Gastroesophageal sphincter (tissue), 4 donors: ENCODE results near the gene PNPLA3. TPM values are rescaled to one million over a fixed set of nuclear protein-coding genes. Genes with fewer than 3 reads are reported as not detected.

Experiments used
- ATAC-seq: fragments of 150-250 bp; one replicate; pipeline ENCODE4 v1.9.1; 2016; ENCODE audit warnings: mild to moderate bottlenecking, moderate library complexity
- H3K27ac ChIP-seq, 4 donors: fragments of 200-600 bp; sonication (generic) in 3 of 4; 1 replicate in 3 of 4; 2 replicates in 1 of 4; pipeline ENCODE4 v1.5.1; 2016 to 2019
- H3K27me3 ChIP-seq: fragments of 200-600 bp; sonication (generic); one replicate; pipeline ENCODE4 v1.5.1; 2019
- H3K36me3 ChIP-seq, 2 donors: fragments of 200-600 bp; sonication (generic); one replicate each; pipeline ENCODE4 v1.5.1; 2019; ENCODE audit warnings: control low read depth in 1 of 2
- H3K4me1 ChIP-seq, 3 donors: fragments of 200-600 bp; sonication (generic); 1 replicate in 2 of 3; 2 replicates in 1 of 3; pipeline ENCODE4 v1.5.1; 2016 to 2019; ENCODE audit warnings: control low read depth in 2 of 3
- H3K4me3 ChIP-seq, 2 donors: fragments of 200-600 bp; sonication (generic); one replicate each; pipeline ENCODE4 v1.5.1; 2019; ENCODE audit warnings: mild to moderate bottlenecking in 1 of 2, moderate library complexity in 1 of 2
- H3K9me3 ChIP-seq, 3 donors: fragments of 200-600 bp; sonication (generic); one replicate each; pipeline ENCODE4 v1.5.1; 2017 to 2019; ENCODE audit warnings: control low read depth in 2 of 3
- EP300 ChIP-seq: sonication (generic); formaldehyde crosslinking; IDR thresholded peaks from one replicate; pipeline ENCODE4 v1.6.1; 2017; ENCODE audit warnings: antibody characterized with exemption, mild to moderate bottlenecking
- POLR2A ChIP-seq, 2 donors: fragments of 450-650 bp; IDR thresholded peaks; one replicate each; pipeline ENCODE4 v1.6.1; 2017; ENCODE audit warnings: antibody characterized with exemption in 2 of 2, mild to moderate bottlenecking in 2 of 2, moderate library complexity in 1 of 2
- POLR2AphosphoS5 ChIP-seq: sonication (generic); formaldehyde crosslinking; IDR thresholded peaks from one replicate; pipeline ENCODE4 v1.6.1; 2017; ENCODE audit warnings: antibody characterized with exemption
- WGBS, 2 donors: methylation state at CpG; one replicate each; pipeline ENCODE4 v1.1.5; 2018; ENCODE audit warnings: low coverage in 1 of 2; 5-methylcytosine and 5-hydroxymethylcytosine counted together
- total RNA-seq, 4 donors: library from RNA; depleted of rRNA; stranded (reverse); fragments of >200 nt; gene quantifications; one replicate each; pipeline ENCODE4 v1.1.0, GENCODE V29; 2016
- TF ChIP-seq, protein P1 (sequence below), 4 experiments: fragments of 200-600 bp in 2 of 4; fragments of 450-650 bp in 2 of 4; sonication (generic) in 1 of 4; IDR thresholded peaks; one replicate each; pipeline ENCODE4 v1.5.1; 2017 to 2019; ENCODE audit warnings: antibody characterized with exemption in 4 of 4, mild to moderate bottlenecking in 2 of 4, moderate library complexity in 2 of 4

Gene PNPLA3
- total RNA-seq, 4 donors from 2014 or later, result not detected

GRCh38 chr22:43879901-43880540, 43.6 kb upstream of the PNPLA3 start:
- WGBS, 2 donors, result 20 to 74% methylated on average over 1 to 12 of the region's 14 CpGs
- H3K36me3 ChIP-seq, result no peaks in the 10 kb centered on the region
- H3K9me3 ChIP-seq, result no peaks in the 10 kb centered on the region
- H3K27ac ChIP-seq, result no peak overlapping the region
- peaks cover 78% of the 10 kb centered on the region for H3K27me3 ChIP-seq
- TF ChIP-seq, protein P1, sequence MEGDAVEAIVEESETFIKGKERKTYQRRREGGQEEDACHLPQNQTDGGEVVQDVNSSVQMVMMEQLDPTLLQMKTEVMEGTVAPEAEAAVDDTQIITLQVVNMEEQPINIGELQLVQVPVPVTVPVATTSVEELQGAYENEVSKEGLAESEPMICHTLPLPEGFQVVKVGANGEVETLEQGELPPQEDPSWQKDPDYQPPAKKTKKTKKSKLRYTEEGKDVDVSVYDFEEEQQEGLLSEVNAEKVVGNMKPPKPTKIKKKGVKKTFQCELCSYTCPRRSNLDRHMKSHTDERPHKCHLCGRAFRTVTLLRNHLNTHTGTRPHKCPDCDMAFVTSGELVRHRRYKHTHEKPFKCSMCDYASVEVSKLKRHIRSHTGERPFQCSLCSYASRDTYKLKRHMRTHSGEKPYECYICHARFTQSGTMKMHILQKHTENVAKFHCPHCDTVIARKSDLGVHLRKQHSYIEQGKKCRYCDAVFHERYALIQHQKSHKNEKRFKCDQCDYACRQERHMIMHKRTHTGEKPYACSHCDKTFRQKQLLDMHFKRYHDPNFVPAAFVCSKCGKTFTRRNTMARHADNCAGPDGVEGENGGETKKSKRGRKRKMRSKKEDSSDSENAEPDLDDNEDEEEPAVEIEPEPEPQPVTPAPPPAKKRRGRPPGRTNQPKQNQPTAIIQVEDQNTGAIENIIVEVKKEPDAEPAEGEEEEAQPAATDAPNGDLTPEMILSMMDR (IDR thresholded peaks at IDR 0.05), result no peak
- TF ChIP-seq POLR2A (IDR thresholded peaks at IDR 0.05) (no peak), EP300 (no peak), POLR2AphosphoS5 (no peak)
- H3K4me1 ChIP-seq, result no peaks in the 10 kb centered on the region
- no peak overlapping the region for H3K4me3 ChIP-seq
- no peak for ATAC-seq

- 40 to 80% methylated on average over 1 to 2 of the region's 15 CpGs for WGBS, 2 donors
- peaks cover 78% of the 10 kb centered on the region for H3K27me3 ChIP-seq
- TF ChIP-seq POLR2AphosphoS5 (no peak), POLR2A (IDR thresholded peaks at IDR 0.05) (no peak), EP300 (no peak)
- TF ChIP-seq, protein P1 (IDR thresholded peaks at IDR 0.05), result no peak
Observed at GRCh38 chr22:43880541-43880991, 43.0 kb upstream of the PNPLA3 start.

GRCh38 chr22:43881091-43882061, 42.2 kb upstream of the PNPLA3 start:
- no peak overlapping the region for H3K4me3 ChIP-seq
- no peaks in the 10 kb centered on the region for H3K9me3 ChIP-seq
- WGBS, 2 donors, result 80 to 88% methylated on average over 1 to 7 of the region's 19 CpGs

More at GRCh38 chr22:43880541-43880991, 43.0 kb upstream of the PNPLA3 start:
- no peaks in the 10 kb centered on the region for H3K9me3 ChIP-seq
- H3K4me3 ChIP-seq, result no peak overlapping the region
- H3K36me3 ChIP-seq, result no peaks in the 10 kb centered on the region
- H3K27ac ChIP-seq, result no peak overlapping the region
- no peak for ATAC-seq
- no peaks in the 10 kb centered on the region for H3K4me1 ChIP-seq

GRCh38 chr22:43882122-43882767, 41.4 kb upstream of the PNPLA3 start:
- no peak for ATAC-seq
- WGBS, 2 donors, result 75 to 83% methylated on average over 5 to 7 of the region's 9 CpGs
- H3K27me3 ChIP-seq, result peaks cover 80% of the 10 kb centered on the region

More at GRCh38 chr22:43881091-43882061, 42.2 kb upstream of the PNPLA3 start:
- no peak for ATAC-seq
- no peak overlapping the region for H3K27ac ChIP-seq
- TF ChIP-seq EP300, result no peak
- no peak for TF ChIP-seq POLR2A (IDR thresholded peaks at IDR 0.05)
- TF ChIP-seq, protein P1 (IDR thresholded peaks at IDR 0.05), result no peak
- TF ChIP-seq POLR2AphosphoS5, result no peak
- H3K36me3 ChIP-seq, result no peaks in the 10 kb centered on the region
- H3K27me3 ChIP-seq, result peaks cover 80% of the 10 kb centered on the region
- H3K4me1 ChIP-seq, result no peaks in the 10 kb centered on the region

More at GRCh38 chr22:43882122-43882767, 41.4 kb upstream of the PNPLA3 start:
- TF ChIP-seq POLR2A (IDR thresholded peaks at IDR 0.05), result no peak
- TF ChIP-seq EP300, result no peak
- TF ChIP-seq POLR2AphosphoS5, result no peak
- TF ChIP-seq, protein P1 (IDR thresholded peaks at IDR 0.05), result no peak
- Histone ChIP-seq H3K36me3 (no peaks in the 10 kb centered on the region), H3K27ac (no peak overlapping the region), H3K4me3 (no peak overlapping the region), H3K4me1 (no peaks in the 10 kb centered on the region), H3K9me3 (no peaks in the 10 kb centered on the region)
